ENCODE measurements around the gene MFAP4.

Gene MFAP4

DNA sequence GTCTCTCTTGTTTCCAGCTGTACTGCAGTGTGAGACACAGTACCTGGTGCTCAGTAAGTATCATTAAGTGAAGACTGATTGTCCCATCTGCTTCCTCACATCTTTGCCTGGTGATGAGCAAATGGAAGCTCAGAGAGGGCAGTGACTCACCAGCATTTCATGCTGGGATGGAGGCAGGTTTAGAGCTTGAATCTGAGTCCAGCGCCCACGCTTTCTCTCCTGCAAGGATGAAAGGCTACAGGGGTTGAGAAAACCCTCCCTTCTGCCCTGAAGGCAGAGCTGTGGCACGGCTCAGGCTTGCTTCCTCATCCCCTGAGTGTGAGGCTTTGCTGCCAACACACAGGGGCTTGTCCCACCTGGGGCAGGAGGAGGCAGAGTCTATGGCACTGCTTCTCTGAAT is 22.5 kb upstream of the MFAP4 start:
- DNase-seq: no peak

DNA sequence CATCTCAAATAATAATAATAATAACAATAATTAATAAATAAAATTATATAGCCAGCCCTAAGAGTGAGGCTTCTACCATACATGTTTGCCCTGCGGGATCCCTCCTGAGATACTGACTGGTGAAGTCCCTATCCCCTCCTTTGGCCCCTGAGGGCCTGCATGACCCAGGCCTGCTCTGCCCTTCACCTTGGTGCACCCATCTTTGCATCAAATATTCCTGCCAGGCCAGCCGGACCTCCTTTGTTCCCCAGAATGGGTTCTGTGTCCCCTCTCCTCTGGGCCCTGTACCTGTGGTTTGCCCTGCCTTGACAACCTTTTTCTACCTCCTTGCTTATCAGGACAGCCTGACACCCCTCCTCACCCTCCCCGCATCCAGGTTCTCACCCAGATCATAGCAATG is 22.1 kb upstream of the MFAP4 start:
- DNase-seq: no peak

DNA sequence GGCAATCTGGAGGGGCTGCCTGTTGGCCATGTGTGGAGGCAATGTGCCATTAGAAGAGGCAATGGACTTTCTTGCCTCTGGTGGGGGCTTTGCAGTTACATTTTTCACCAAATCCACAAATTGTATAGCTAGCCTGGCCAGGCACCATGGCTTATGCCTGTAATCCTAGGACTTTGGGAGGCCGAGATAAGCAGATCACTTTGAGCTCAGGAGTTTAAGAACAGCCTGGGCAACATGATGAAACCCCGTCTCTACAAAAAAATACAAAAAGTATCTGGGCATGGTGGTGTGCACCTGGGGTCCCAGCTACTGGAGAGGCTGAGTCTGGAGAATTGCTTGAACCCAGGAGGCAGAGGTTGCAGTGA is 21.3 kb upstream of the MFAP4 start:
- DNase-seq: no peak

DNA sequence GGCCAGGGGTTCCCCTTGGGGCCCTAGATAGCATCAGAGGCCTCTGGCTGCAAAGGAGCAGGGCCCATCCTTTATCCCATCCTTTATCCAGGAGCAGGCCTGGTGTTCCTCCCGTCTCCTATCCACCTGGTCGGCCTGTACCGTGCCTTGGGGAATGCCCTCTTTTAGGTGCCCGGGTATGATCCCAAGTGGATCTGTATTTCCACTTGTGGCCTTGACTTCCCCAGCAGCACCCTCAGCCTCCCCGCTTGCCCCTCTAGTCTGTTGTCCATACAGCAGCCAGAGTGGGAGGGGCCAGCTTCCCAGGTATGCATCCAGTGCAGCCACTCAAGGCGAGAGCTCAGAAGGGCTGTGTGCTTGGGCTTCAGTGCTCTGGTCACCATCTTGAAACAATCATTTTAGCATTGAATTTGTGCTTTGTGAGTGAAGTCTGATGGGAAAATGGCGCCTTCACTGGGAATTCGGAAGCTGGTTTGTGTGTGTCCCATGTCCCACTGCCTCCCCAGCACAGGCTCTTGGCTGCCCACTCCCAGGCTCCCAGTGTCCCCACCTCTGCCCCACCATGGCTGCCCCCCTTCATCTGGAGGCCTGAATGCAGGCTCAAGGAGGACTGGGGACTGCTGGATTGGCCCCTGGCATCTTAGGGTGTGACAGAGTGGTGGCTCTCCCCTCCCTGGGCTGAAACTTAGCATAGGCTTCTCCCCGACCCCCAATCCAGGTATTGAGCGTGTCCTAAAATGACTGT is 20.8 kb upstream of the MFAP4 start:
- no peak for DNase-seq

DNA sequence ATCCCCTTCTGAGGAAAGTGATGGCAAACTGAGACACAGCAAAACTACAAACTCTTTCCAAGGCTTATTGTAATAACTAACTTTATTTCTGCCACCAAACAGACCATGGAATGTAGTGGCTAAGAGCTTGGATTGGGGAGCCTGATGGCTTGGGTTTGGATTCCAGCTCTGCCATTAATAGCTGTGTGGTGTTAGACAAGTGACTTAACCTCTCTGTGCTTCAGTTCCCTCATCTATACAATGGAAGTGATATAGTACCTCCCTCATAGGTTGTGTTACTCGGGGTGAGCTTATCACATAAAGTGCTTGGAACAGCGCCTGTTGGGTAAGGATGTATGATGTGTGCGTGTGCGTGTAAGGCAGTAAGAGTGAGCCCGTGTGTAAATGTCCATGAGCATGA is 18.1 kb upstream of the MFAP4 start:
- no peak for DNase-seq

DNA sequence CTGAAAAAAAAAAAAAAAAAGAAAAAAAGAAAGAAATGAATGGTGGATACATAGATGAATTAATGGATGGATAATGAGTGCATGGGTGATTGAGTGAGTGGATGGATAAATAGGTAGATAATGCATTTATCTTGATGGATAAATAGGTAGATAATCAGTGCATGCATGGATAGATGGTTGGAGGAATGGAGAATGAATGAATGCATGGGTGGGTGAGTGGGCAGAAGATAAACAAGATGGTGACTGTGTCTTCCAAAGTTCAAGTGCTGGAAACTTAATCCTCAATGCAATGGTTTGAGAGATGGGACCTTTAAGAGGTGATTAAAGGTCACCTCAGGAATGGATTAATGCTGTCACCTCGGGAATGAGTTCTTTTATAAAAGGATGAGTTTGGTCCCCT is 17.3 kb upstream of the MFAP4 start:
- DNase-seq: no peak

DNA sequence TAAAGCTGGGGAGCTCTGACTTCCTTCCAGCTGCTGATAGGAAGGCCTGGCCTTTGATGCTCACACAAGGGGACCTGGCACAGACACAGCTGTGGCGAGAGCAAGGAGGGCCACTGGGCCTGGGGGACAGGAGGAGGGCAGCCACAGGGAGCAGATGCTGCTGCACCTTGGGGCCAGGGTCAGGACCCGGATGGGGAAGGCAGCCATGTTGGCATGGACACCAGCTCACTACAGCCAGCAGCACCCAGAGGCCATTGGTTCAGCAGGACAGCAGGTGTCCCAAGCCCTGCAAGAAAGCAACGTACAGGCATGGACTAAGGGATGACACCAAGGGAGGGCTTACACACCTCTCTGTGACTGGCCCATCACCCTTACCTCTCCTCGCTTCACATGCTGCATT is 16.0 kb upstream of the MFAP4 start:
- DNase-seq: no peak

DNA sequence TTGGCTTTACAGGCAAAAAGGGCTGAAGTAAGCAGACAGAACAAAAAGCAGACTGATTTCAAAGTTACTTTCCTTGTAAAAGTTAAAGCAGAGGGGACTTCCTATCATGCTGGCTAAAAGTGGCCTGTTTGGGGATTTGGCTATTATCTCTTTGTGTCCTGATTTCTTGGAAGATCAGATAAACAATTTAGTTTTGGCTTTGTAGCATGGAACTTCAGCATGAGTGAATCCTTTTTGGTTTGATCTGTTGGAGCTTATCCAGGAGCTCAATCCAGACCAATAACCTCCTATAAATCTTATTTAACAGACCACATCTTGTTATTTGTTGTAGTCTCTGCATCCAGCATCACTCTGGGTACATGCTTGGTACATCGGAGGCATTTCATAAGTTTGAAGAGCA is 15.2 kb upstream of the MFAP4 start:
- no peak for DNase-seq

DNA sequence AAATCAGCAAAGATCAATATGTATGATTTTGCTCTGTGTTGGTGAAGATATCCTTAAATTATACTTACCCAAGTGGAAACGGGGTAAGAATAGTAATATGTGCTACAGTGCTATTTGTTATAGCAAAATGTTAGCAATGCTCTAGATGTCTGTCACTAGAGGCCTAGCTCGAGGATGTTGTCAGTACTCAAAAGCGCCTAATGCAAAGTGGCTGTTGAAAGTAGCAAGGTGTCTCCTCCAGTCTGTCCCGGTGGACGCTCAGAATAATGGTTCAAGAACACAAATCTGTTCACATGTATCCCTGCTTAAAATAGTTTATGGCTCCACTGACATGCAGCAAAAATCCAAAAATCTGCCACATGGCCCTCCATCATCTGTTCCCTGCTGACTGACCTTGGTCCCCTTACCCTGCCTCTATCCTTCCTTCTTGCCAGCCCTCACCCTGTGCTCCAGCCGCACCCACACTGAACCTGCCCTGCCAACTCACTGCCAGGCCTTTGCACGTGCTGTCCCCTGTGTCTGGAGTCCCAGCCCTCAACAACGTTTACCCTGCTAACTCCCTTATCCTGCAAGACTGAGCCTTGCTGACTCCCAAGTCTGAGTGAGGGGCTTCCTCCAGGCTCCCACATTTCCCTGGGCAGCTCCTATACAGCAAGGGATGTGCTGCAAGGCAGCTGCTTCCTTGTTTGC is 14.5 kb upstream of the MFAP4 start:
- no peak for DNase-seq

DNA sequence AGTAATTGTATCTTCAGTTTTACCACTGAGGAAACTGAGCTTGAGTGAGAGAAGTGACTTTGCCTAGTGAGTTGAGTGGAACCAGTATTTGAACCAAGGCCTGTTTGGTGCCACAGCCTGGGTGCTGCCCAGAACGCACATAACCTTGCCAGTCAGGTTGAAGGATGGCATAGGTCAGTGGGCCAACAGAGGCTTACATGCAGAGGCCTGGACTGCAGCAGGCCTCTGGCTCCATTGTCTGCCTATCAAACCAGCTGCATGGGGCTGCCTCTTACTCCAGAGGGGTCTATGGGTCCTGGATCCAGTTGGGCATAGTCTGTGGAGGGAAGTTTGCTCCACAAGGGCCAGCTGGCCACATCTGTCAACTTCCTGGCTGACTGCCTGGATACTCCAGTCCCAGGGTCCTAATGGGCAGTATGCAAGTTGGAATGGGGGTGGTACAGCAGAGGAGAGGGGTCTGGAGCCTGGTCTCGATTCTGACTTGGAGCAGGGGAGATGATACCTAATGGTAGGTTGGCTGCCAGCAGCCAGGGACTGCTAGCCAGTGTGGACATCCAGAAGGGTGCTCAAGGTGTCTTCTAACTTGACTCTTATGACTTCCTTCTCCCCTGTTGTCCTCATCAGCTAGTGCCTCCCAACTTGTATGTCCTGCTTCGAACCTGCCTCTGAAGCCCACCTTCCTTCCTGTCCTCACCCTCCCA is 12.9 kb upstream of the MFAP4 start:
- no peak for DNase-seq

DNA sequence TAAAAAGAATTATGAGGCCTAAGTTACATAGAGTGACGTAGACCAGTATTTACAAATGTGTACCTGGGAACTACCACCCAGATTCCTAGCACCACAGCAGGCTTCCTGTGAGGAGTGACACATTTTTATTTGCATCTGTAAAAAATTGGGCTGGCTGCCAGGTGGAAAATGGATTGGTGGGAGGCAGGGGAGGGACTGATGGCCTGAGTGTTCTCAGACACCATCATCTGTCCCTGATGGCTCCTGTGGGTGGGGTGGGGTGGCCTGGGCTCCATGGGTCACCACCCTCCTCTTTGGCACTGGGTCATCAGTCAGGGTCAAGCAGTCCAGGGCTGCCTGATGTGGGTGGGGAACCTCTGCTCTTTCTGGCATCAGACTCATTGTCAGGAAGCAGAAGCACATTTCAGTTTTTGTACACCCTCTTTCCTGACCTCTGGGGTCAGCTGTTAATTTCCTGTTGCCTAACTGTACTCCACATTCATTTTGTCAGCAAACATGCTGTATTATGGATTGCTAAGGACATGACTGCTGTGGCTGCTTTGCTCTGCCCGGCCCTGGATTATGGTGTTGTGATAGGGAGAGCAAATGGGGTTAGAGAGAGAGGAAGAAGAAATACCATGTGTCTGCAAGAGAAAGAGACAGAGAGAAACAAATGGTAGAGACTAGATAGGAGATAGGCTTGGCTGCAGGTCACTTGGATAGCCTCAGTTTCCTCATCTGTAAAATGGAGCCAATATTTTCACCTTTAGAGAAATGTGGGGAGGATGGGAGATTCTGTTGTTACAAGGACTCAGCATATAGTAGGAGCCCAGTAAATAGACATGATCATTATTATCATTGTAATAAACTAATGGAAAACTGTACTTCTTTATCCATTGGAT is 11.6 kb upstream of the MFAP4 start:
- no peak for DNase-seq

DNA sequence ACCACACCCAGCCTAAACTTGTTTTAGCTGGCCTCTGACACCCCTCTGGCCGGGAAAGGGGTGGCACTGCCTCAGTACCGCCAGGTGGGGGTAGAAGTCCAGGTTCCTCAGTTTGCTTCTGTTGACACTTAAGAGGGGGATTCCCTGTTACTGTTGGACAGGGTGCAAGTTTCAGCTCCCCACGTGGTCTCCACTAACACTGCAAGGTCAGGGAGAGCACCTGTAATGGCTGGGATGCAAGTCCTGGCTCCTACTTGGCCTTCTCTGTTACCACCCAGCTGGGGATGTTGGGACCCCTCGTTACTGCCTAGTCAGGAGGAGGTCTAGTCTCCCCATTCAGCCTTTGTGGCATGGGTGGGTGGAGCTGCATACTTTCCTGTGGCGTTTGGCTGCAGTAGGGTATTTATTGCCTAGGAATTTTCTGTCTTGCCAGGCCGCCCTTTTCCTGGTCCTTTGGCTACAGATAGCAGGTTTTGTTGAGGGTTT is 10.6 kb upstream of the MFAP4 start:
- DNase-seq: no peak

DNA sequence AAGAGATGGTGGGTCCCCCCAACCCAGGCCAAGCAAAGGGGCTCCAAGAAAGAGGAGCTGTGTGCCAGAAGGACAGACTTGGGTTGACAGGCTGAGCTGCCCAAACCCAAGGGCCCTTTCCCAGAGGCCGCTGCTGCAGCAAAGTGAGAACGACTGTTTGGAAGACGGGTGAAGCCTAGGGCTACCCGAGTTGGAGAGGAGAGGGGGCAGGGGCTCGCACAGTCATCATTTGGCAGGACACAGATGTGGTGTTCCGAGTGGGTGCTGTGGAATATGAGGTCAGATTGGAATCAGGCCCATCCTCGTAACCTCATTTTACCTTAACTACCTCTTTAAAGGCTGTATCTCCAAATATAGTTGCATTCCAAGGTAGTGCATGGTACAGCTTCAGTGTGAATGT is 5.3 kb upstream of the MFAP4 start:
- no peak for DNase-seq

DNA sequence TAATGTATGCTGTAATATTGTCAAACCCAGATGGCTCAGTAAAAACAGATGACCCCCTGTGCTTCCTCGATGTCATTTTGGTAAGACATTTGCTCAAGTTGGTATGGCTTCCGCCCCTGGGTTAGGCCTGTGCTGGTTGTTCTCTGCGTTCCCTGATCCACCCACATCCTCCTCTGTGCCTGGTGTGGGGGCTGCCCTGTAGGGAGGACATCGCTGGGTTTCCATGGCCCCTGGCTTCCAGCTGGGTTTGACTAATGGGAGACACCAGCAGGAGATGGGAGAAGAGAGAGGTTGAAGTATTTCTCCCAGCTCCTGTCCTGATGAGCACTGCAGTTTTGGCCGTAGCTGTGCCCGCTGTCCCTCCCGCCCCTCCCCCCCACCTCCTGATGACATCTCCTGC is 4.4 kb upstream of the MFAP4 start:
- DNase-seq: no peak

DNA sequence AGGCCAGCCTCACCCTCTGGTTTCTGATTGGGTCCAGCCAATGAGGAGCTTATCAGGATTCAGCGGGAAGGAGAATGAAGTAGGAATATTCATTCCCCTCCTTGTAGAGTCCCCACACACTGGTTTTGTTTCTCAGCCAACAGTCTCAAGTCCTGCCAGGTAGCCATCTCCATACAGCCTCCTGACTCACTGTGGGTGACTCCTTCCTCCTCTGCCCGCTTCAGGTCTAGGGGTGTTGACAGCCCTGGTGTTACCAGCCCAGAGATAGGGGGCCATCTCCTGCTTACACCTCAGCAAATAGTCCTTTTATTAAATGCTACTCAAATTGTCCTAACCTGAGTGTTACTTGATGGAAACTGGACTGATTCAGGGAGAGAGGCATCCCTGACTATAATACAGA is 4.0 kb upstream of the MFAP4 start:
- DNase-seq: no peak

DNA sequence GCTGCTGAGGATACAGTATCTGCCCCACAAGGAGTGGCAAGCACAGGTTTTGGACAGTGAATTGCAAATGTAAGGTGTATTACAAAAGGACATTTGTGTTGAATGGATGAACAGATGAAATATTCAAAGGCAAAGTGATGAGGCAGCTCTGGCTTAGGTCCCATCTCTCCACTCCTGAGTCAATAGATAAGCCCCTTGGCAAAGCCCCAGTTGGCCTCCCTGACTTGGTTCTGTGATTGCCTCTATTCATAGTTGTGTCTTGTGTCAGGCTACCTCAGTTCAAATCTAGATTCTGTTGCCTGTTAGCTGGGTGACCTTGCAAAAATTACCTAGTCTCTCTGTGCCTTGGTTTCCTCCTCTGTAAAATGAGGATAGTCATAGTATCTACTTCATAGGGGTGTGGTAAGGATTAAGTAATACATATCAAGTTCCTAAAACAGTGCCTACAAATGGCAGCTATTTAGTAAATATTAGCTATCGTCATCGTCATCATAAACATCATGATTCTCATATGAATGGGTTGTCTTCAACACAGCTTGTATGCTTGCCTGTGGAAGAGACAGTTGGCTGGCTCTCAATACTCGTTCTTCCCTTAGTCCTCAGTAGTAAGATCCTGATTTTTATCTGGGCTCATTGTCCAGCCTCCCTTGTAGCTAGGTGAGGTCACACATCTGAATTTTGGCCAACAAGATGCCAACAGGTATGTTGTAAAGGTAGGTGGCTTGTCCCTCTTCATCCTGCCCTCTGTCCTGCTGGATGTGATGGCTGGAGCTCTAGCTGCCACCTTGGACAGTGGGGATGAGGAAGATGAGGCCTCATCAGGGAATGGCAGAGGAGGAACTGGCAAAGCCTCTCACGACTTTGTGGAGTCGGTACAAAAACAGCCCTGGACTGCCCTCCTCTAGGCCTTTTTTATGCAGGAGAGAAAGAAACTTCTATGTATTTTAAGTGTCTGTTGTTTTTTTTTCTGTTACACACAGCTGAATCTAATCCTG is 2.1 kb upstream of the MFAP4 start:
- no peak for DNase-seq

DNA sequence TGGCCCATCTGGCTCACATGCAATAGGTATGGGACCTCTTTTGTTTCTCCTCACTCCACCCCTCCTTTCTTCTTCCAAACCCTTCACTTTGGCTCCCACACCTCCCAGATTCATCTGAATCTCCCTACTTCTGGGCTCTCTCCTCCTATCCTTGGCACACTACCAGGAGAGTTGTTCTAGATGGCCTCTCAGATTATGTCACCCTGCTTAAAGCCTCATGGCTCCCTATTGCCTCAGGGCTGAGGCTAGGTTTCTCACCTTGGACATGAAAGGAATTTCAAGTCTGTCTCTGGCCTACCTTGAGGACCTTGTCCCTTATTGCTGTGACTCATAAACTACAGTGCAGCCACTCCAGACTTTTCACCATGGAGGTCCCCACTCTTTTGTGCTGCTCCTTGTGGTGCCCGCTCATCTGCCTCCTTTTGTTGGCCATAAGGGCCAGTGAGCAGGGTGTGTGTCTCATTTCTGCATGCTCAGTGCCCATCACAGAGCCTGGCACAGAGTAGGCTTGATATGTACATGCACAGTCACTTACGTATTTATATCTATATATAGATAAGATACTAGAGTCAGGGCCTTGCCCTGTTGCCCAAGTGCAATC is 1.0 kb upstream of the MFAP4 start:
- peak; percentile 50 for DNase-seq

DNA sequence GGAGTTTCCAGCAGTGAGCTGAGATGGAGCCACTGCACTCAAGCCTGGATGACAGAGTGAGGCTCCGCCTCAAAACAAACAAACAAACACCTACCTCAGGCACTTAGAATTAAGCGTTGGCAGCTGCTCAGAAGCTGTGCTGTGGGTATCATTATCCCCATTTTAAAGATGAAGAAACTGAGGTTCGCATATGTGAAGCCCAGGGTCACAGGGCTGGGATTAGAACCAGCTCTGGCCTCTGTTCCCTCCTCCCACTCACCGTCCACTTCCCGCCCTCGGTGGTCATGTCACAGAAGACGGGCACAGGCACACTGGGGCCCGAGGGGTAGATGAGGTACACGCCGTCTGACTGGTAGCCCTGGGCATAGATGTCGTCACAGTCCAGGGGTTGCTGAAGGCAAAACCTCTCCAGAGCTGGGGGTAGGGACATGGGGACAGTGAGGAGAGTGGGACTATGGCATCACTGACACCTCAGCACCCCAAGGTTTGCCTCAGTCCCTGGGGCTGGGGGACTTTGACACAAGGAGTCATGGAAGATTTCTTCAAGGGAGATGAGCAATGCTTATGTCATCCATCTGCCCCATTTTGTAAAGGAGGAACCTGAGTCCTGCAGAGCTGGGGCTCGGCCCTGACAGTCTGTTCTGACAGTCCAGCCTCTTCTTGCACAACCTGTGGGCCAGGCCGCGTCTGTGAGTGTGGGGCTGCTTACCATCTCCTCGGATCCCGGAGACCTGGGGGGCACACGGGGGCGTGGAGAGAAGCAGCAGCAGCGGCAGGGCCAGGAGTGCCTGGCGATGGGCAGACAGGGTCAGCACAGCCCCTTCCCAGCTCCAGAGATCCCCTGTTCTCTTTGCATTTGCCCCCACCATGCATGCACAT is 700 bp downstream of the MFAP4 start:
- no peak for DNase-seq

DNA sequence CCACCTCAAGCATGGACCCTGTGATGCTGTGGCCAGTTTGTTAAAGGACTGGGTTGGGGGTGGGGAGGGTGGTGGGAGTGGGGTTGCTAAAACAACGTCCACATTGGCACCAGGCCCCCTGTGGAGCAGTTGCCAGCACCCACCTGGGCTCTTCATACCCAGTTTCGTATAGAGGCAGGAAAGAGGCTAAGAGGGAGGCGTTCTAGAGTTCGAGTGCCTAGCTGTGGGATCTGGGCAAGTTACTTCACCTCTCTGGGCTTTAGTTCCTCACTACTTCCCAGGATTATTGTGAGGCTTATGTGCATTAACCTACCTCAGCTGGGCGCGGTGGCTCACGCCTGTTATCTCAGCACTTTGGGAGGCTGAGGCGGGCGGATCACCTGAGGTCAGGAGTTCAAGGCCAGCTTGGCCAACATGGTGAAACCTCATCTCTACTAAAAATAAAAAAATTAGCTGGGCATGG is 1.4 kb downstream of the MFAP4 start:
- no peak for DNase-seq

DNA sequence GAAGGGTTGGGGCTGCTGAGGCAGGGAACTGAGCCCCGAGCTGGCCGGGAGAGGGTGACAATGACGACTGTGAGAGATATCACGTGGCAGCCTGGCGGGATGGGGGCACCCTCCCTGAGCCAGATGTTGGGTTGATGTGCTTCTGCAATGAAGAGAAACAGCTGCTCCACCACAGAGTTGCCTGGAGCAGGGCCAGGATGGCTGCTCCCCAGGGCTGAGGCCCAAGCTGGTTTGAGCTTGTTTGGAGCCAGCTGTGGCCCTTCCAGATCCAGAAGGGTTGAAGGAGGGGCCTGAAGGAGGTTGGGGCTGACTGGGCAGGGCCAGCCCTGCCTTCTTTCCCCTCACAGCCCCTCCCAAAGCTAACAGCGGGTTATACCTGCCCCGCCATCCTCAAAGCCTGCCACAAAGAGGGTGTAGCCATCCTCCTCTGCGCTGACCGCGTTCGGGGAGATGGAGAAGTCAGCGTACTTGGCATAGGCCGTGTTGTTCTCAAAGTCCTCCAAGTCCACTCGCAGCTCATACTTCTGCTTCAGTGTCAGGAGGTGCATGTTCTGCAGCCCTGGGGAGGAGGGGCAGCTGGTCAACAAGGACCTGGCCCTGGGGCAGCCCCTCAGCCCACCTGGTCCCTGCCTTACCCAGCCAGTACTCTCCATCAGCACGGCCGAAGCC is 2.1 kb downstream of the MFAP4 start:
- peak; percentile 71 for DNase-seq
